Duodenal mucosa (tissue), 2 donors: ENCODE measurements around the gene CDC37.

Experiments used
- H3K27ac ChIP-seq: one replicate; pipeline ENCODE4 v1.7.0; 2013; ENCODE audit warnings: low read depth, low read length
- H3K27me3 ChIP-seq, 2 donors: one replicate each; pipeline ENCODE4 v1.7.0; 2013; ENCODE audit warnings: low read length in 2 of 2, control low read depth in 1 of 2; ENCODE audit not compliant: insufficient read depth in 2 of 2, control insufficient read depth in 1 of 2
- H3K36me3 ChIP-seq, 2 donors: one replicate each; pipeline ENCODE4 v1.7.0; 2013; ENCODE audit warnings: low read length in 2 of 2, control low read depth in 1 of 2; ENCODE audit not compliant: insufficient read depth in 2 of 2, control insufficient read depth in 1 of 2
- H3K4me1 ChIP-seq, 2 donors: one replicate each; pipeline ENCODE4 v1.7.0; 2013; ENCODE audit warnings: low read length in 2 of 2, control low read depth in 1 of 2; ENCODE audit not compliant: insufficient read depth in 2 of 2, control insufficient read depth in 1 of 2
- H3K4me3 ChIP-seq, 2 donors: one replicate each; pipeline ENCODE4 v1.7.0; 2013; ENCODE audit warnings: low read length in 2 of 2, low read depth in 1 of 2
- H3K9ac ChIP-seq, 2 donors: one replicate each; pipeline ENCODE4 v1.7.0; 2013; ENCODE audit warnings: low read length in 2 of 2, low read depth in 1 of 2
- H3K9me3 ChIP-seq, 2 donors: one replicate each; pipeline ENCODE4 v1.7.0; 2013; ENCODE audit warnings: low read length in 2 of 2, control low read depth in 1 of 2; ENCODE audit not compliant: control insufficient read depth in 1 of 2

The CDC37 gene

DNA sequence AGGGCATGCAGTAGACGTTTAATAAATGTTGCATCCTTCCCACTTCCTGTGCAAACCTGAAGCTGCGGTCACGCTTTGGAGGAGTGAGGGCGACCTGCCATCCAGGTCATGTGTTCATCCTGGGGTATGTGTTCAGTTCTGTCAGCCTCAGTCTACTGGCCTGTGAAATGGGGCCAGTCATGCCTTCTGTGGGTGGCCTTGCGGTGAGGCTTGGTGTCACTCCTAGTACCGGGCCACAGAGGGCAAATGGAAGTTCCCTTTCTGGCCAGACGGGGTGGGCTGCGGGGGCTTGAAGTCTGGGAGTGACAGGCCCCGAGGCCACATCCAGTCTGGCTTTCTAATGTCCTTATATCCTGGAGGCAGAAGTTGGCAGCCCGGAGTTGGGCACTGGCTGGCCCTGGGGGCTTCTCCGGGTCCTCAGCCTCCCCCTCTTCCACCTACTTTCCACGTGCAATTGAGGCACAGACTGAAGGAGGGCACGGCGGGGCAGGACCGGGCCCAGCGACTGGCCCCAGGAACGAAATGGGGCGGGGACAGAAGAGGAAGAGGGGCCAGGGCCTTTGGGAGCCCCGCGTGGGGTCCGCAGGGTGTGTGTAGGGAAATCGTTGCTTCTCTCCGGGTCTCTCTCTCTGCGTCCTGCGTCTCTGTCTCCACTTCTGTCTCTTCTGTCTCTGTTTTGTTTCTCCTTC, 28.1 kb upstream of the CDC37 start:
- Histone ChIP-seq H3K9ac (peak overlapping the region; percentile 52 to 74), H3K9me3 (no peaks in the 10 kb centered on the region), H3K36me3 (no peaks in the 10 kb centered on the region), H3K27me3 (peaks cover 15 to 17% of the 10 kb centered on the region in 2 donors), H3K4me1 (peaks cover 7 to 18% of the 10 kb centered on the region in 2 donors), H3K27ac (peak overlapping the region; percentile 32), H3K4me3 (peak overlapping the region; percentile 62 to 80)

DNA sequence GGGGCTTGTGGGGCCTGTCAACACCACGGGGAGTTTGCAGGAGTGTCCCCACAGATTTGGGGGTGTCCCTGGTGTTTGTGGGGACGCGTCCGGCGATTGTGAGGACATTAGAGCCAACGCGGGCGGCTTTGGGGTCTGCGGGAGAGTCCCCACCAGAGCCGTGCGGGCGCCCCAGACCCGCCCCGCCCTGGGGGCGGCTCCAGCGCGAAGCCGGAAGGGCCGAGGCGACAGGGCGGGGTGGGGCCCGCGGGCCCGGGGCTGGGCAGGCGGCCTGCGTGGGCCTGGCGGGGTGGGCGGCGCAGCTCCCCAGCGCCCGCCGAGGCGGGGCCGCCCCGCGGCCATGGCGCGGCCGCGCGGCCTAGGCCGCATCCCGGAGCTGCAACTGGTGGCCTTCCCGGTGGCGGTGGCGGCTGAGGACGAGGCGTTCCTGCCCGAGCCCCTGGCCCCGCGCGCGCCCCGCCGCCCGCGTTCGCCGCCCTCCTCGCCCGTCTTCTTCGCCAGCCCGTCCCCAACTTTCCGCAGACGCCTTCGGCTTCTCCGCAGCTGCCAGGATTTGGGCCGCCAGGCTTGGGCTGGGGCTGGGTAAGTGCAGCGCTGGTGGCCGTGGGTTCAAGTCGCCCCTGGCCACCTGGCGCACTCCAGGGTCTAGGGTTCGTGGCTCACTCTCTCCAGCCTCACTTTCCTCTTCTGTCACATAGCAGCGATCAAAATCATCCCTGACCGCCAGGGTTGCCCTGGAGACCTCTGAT, 27.3 kb upstream of the CDC37 start:
- H3K9ac ChIP-seq, result peak overlapping the region; percentile 52 to 74
- H3K4me1 ChIP-seq, result peaks cover 7 to 18% of the 10 kb centered on the region in 2 donors

GRCh38 chr19:10428996-10429381, 25.6 kb upstream of the CDC37 start:
- peaks cover 19 to 22% of the 10 kb centered on the region in 2 donors for H3K27me3 ChIP-seq
- H3K4me1 ChIP-seq, result peaks cover 7 to 26% of the 10 kb centered on the region in 2 donors
- H3K27ac ChIP-seq, result no peak overlapping the region

More for the DNA sequence above, 27.3 kb upstream of the CDC37 start:
- no peaks in the 10 kb centered on the region for H3K36me3 ChIP-seq
- peaks cover 15 to 17% of the 10 kb centered on the region in 2 donors for H3K27me3 ChIP-seq
- H3K9me3 ChIP-seq, result no peaks in the 10 kb centered on the region
- H3K4me3 ChIP-seq, result peak overlapping the region; percentile 62 to 80
- peak overlapping the region; percentile 10 for H3K27ac ChIP-seq

DNA sequence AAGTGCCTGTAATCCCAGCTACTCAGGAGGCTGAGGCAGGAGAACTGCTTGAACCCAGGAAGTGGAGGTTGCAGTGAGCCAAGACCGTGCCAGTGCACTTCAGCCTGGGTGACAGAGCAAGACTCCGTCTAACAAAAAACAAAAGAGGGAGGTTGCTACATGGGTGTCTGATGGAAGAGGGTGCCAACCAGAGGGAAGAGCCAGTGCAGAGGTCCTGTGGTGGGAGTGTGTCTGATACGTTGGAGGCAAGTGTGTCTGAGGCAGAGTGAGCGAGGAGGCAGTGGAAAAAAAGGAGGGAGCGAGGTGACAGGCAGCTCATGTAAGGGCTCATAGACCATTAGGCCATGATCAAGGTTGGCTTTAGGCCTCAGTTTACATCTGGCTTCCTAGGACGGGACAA, 23.8 kb upstream of the CDC37 start:
- H3K27me3 ChIP-seq, result peaks cover 23 to 27% of the 10 kb centered on the region in 2 donors
- no peaks in the 10 kb centered on the region for H3K9me3 ChIP-seq
- no peaks in the 10 kb centered on the region for H3K36me3 ChIP-seq

More at GRCh38 chr19:10428996-10429381, 25.6 kb upstream of the CDC37 start:
- no peaks in the 10 kb centered on the region for H3K36me3 ChIP-seq
- H3K9ac ChIP-seq, result no peak overlapping the region
- no peaks in the 10 kb centered on the region for H3K9me3 ChIP-seq
- no peak overlapping the region for H3K4me3 ChIP-seq

GRCh38 chr19:10424011-10424637, 20.8 kb upstream of the CDC37 start:
- H3K27ac ChIP-seq, result no peak overlapping the region
- H3K27me3 ChIP-seq, result peaks cover 35% of the 10 kb centered on the region in 2 donors
- H3K4me1 ChIP-seq, result peaks cover 9 to 23% of the 10 kb centered on the region in 2 donors

More for the DNA sequence above, 23.8 kb upstream of the CDC37 start:
- H3K4me3 ChIP-seq, result no peak overlapping the region
- H3K27ac ChIP-seq, result no peak overlapping the region
- H3K4me1 ChIP-seq, result peaks cover 7 to 23% of the 10 kb centered on the region in 2 donors
- H3K9ac ChIP-seq, result no peak overlapping the region

GRCh38 chr19:10422846-10423245, 19.5 kb upstream of the CDC37 start:
- Histone ChIP-seq H3K9ac (no peak overlapping the region), H3K27me3 (peaks cover 44 to 46% of the 10 kb centered on the region in 2 donors), H3K4me3 (no peak overlapping the region), H3K27ac (no peak overlapping the region), H3K4me1 (peaks cover 9 to 23% of the 10 kb centered on the region in 2 donors), H3K9me3 (no peaks in the 10 kb centered on the region), H3K36me3 (no peaks in the 10 kb centered on the region)

More at GRCh38 chr19:10424011-10424637, 20.8 kb upstream of the CDC37 start:
- Histone ChIP-seq H3K4me3 (peak overlapping the region; percentile 30 to 58), H3K9ac (peak overlapping the region in 1 of 2 donors; percentile 38), H3K9me3 (no peaks in the 10 kb centered on the region), H3K36me3 (no peaks in the 10 kb centered on the region)

DNA sequence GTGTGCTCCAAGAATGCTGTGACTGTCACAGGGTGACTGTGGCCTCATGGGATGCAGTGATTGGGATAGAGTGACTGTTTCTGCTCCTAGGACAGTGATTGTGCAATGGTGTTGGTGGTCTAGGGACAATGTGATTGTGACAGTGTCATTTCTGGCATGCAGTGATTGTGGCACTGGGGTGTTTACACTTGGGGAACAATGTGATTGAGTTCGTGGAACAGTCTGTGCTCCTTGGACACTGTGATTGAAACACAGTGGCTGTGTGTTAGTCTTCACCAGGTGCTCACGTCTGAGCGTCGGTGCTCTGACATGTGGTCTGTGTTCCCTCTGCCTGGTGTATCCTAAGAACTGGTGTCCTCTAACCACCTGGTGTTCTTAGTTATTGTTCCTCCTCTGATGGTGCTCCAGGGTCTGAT, 18.7 kb upstream of the CDC37 start:
- H3K27me3 ChIP-seq, result peaks cover 52 to 54% of the 10 kb centered on the region in 2 donors
- H3K4me1 ChIP-seq, result peaks cover 9 to 23% of the 10 kb centered on the region in 2 donors
- H3K4me3 ChIP-seq, result no peak overlapping the region
- no peak overlapping the region for H3K27ac ChIP-seq
- H3K9me3 ChIP-seq, result no peaks in the 10 kb centered on the region
- H3K9ac ChIP-seq, result no peak overlapping the region
- no peaks in the 10 kb centered on the region for H3K36me3 ChIP-seq

GRCh38 chr19:10421240-10422045, 18.1 kb upstream of the CDC37 start:
- no peak overlapping the region for H3K4me3 ChIP-seq
- H3K9me3 ChIP-seq, result no peaks in the 10 kb centered on the region
- H3K36me3 ChIP-seq, result no peaks in the 10 kb centered on the region
- H3K4me1 ChIP-seq, result peaks cover 9 to 23% of the 10 kb centered on the region in 2 donors
- peaks cover 52 to 58% of the 10 kb centered on the region in 2 donors for H3K27me3 ChIP-seq
- H3K9ac ChIP-seq, result no peak overlapping the region
- H3K27ac ChIP-seq, result no peak overlapping the region

GRCh38 chr19:10420444-10421239, 17.3 kb upstream of the CDC37 start, which contains the start of gene PDE4A:
Gene PDE4A (plus strand): TSS chr19:10420538. CDS start chr19:10420765, 227 bp downstream.
- no peak within 1 kb of the TSS for H3K27ac ChIP-seq
- H3K4me3 ChIP-seq, result peak within 1 kb of the TSS in 1 of 2 donors; percentile 43
- peaks cover 15 to 31% of the 10 kb centered on the region in 2 donors for H3K4me1 ChIP-seq
- H3K27me3 ChIP-seq, result peaks cover 52 to 64% of the 10 kb centered on the region in 2 donors
- H3K9me3 ChIP-seq, result no peaks in the 10 kb centered on the region
- H3K36me3 ChIP-seq, result no peaks in the 10 kb centered on the region
- no peak within 1 kb of the TSS for H3K9ac ChIP-seq
